Brain microvascular endothelial cell (primary cell): ENCODE results near the gene EIF4A3.

Experiments used
- DNase-seq: peaks from one replicate; pipeline ENCODE4 v3.0.0-alpha.2; 2020
- H3K27ac ChIP-seq: fragments of 250-450 bp; sonication (Bioruptor Pico); 2 replicates; pipeline ENCODE4 v1.5.1; 2020; ENCODE audit warnings: mild to moderate bottlenecking, moderate library complexity
- H3K27me3 ChIP-seq: fragments of 250-450 bp; sonication (Bioruptor Pico); replicated peaks from 2 replicates; pipeline ENCODE4 v1.5.1; 2020; ENCODE audit warnings: mild to moderate bottlenecking
- H3K36me3 ChIP-seq: fragments of 250-450 bp; sonication (Bioruptor Pico); replicated peaks from 2 replicates; pipeline ENCODE4 v1.5.1; 2020; ENCODE audit warnings: mild to moderate bottlenecking
- H3K4me3 ChIP-seq: 2 replicates; pipeline ENCODE4 v1.5.1; 2011; ENCODE audit warnings: low read depth, mild to moderate bottlenecking, control low read depth, low read length, moderate library complexity
- in situ Hi-C: cut with HindIII; loops from 2 replicates; pipeline ENCODE4 v1.10.0; 2017; ENCODE audit warnings: low sequenced_read_pairs, low pct_ligation_motif_present
- TF ChIP-seq, protein P1 (sequence below): IDR thresholded peaks from 2 replicates; pipeline ENCODE4 v1.5.1; 2011; ENCODE audit warnings: low read depth, mild to moderate bottlenecking, moderate library complexity, low read length, control low read depth, inconsistent platforms; ENCODE audit errors: missing control alignments

The EIF4A3 gene

DNA sequence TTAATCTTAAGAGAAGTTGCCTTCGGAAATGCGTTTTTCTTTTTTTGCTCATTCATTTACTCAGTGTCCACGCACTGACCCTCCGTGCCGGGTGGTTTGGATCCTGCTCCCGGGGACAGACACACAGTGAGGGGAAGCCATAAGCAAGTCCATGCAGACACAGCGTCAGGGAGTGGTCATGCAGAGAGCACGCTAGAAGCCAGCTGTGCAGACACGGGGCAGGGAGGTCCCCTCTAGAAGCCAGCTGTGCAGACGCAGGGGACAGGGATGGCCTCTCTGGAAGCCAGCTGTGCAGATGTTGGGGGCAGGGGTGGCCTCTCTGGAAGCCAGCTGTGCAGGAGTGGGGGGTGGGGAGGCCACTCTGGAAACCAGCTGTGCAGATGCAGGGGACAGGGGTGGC, 40.8 kb downstream of the EIF4A3 start:
- TF ChIP-seq, protein P1, sequence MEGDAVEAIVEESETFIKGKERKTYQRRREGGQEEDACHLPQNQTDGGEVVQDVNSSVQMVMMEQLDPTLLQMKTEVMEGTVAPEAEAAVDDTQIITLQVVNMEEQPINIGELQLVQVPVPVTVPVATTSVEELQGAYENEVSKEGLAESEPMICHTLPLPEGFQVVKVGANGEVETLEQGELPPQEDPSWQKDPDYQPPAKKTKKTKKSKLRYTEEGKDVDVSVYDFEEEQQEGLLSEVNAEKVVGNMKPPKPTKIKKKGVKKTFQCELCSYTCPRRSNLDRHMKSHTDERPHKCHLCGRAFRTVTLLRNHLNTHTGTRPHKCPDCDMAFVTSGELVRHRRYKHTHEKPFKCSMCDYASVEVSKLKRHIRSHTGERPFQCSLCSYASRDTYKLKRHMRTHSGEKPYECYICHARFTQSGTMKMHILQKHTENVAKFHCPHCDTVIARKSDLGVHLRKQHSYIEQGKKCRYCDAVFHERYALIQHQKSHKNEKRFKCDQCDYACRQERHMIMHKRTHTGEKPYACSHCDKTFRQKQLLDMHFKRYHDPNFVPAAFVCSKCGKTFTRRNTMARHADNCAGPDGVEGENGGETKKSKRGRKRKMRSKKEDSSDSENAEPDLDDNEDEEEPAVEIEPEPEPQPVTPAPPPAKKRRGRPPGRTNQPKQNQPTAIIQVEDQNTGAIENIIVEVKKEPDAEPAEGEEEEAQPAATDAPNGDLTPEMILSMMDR = no peak
- no peaks in the 10 kb centered on the region for H3K27me3 ChIP-seq
- in situ Hi-C loops = no loop called here
- no peak overlapping the region for H3K4me3 ChIP-seq
- no peak overlapping the region for H3K27ac ChIP-seq
- no peaks in the 10 kb centered on the region for H3K36me3 ChIP-seq
- DNase-seq = no peak

DNA sequence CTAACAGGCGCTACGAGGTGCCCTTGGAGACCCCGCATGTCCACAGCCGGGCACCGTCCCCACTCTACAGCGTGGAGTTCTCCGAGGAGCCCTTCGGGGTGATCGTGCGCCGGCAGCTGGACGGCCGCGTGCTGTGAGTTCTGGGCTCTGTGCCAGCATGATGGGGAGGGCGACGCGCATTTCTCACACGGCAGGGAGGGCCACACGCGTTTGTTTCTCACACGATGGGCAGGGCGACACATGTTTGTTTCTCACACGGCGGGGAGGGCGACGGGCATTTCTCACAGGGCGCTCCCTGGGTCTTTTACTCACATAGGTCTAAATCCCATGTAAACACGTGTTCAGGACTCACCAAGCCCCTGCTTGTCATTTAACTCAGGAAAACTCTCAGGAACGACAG, 41.2 kb downstream of the EIF4A3 start:
- TF ChIP-seq, protein P1 = no peak
- peak; percentile 24 for DNase-seq
- in situ Hi-C loops = no loop called here
- no peaks in the 10 kb centered on the region for H3K27me3 ChIP-seq
- H3K4me3 ChIP-seq = no peak overlapping the region
- no peak overlapping the region for H3K27ac ChIP-seq
- no peaks in the 10 kb centered on the region for H3K36me3 ChIP-seq

DNA sequence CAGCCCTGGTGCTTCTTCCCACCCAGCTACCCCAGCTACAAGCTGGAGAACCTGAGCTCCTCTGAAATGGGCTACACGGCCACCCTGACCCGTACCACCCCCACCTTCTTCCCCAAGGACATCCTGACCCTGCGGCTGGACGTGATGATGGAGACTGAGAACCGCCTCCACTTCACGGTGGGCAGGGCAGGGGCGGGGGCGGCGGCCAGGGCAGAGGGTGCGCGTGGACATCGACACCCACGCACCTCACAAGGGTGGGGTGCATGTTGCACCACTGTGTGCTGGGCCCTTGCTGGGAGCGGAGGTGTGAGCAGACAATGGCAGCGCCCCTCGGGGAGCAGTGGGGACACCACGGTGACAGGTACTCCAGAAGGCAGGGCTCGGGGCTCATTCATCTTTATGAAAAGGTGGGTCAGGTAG, 42.0 kb downstream of the EIF4A3 start:
- Histone ChIP-seq H3K27me3 (no peaks in the 10 kb centered on the region), H3K4me3 (no peak overlapping the region), H3K27ac (no peak overlapping the region), H3K36me3 (no peaks in the 10 kb centered on the region)
- in situ Hi-C loops = no loop called here
- TF ChIP-seq, protein P1 = no peak
- DNase-seq = no peak

DNA sequence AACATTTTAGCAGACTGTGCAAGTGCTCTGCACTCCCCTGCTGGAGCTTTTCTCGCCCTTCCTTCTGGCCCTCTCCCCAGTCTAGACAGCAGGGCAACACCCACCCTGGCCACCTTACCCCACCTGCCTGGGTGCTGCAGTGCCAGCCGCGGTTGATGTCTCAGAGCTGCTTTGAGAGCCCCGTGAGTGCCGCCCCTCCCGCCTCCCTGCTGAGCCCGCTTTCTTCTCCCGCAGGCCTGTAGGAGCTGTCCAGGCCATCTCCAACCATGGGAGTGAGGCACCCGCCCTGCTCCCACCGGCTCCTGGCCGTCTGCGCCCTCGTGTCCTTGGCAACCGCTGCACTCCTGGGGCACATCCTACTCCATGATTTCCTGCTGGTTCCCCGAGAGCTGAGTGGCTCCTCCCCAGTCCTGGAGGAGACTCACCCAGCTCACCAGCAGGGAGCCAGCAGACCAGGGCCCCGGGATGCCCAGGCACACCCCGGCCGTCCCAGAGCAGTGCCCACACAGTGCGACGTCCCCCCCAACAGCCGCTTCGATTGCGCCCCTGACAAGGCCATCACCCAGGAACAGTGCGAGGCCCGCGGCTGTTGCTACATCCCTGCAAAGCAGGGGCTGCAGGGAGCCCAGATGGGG, 42.5 kb downstream of the EIF4A3 start:
- Histone ChIP-seq H3K27me3 (no peaks in the 10 kb centered on the region), H3K27ac (no peak overlapping the region), H3K4me3 (no peak overlapping the region), H3K36me3 (no peaks in the 10 kb centered on the region)
- in situ Hi-C loops = no loop called here
- DNase-seq = no peak
- TF ChIP-seq, protein P1 = no peak

DNA sequence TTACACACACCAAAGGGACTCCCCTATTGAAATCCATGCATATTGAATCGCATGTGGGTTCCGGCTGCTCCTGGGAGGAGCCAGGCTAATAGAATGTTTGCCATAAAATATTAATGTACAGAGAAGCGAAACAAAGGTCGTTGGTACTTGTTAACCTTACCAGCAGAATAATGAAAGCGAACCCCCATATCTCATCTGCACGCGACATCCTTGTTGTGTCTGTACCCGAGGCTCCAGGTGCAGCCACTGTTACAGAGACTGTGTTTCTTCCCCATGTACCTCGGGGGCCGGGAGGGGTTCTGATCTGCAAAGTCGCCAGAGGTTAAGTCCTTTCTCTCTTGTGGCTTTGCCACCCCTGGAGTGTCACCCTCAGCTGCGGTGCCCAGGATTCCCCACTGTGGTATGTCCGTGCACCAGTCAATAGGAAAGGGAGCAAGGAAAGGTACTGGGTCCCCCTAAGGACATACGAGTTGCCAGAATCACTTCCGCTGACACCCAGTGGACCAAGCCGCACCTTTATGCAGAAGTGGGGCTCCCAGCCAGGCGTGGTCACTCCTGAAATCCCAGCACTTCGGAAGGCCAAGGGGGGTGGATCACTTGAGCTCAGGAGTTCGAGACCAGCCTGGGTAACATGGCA, 43.4 kb downstream of the EIF4A3 start:
- no peaks in the 10 kb centered on the region for H3K27me3 ChIP-seq
- in situ Hi-C loops = no loop called here
- TF ChIP-seq, protein P1 = no peak
- no peak overlapping the region for H3K27ac ChIP-seq
- no peak overlapping the region for H3K4me3 ChIP-seq
- H3K36me3 ChIP-seq = no peaks in the 10 kb centered on the region
- no peak for DNase-seq
